ENCODE results near the gene KLHDC3.

GRCh38 chr6:43036712-43037111, 22.7 kb downstream of the KLHDC3 start:
- TF ChIP-seq, protein P1, sequence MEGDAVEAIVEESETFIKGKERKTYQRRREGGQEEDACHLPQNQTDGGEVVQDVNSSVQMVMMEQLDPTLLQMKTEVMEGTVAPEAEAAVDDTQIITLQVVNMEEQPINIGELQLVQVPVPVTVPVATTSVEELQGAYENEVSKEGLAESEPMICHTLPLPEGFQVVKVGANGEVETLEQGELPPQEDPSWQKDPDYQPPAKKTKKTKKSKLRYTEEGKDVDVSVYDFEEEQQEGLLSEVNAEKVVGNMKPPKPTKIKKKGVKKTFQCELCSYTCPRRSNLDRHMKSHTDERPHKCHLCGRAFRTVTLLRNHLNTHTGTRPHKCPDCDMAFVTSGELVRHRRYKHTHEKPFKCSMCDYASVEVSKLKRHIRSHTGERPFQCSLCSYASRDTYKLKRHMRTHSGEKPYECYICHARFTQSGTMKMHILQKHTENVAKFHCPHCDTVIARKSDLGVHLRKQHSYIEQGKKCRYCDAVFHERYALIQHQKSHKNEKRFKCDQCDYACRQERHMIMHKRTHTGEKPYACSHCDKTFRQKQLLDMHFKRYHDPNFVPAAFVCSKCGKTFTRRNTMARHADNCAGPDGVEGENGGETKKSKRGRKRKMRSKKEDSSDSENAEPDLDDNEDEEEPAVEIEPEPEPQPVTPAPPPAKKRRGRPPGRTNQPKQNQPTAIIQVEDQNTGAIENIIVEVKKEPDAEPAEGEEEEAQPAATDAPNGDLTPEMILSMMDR (IDR thresholded peaks at IDR 0.05), result no peak
- TF ChIP-seq POLR2A (IDR thresholded peaks at IDR 0.05), result no peak

All from right lobe of liver (tissue), 4 donors.